Effector CD8-positive, alpha-beta T cell (primary cell): ENCODE measurements around the gene TYW3.

Source experiments
- DNase-seq: peaks from one replicate; lab custom pipeline; 2025; lab: John Stamatoyannopoulos, UW

The TYW3 gene

DNA sequence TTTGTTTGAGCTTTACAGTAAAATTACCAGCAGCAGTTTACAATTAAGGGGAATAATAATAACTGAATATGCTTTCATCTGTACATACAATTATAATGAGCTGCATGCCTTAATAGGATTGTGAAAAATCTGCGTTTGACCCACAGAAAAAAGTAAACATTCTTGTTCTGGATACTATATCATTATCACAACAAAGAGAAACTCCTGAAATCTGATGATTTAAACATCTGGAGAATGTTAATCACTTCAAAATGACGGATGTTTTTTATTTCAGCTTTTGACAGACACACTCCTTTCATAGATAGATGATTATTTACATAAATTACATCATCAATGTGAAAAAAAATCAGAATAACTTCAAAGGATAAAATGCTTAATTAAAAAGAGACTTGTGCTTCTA lies 58.5 kb downstream of the TYW3 start:
- no peak for DNase-seq

DNA sequence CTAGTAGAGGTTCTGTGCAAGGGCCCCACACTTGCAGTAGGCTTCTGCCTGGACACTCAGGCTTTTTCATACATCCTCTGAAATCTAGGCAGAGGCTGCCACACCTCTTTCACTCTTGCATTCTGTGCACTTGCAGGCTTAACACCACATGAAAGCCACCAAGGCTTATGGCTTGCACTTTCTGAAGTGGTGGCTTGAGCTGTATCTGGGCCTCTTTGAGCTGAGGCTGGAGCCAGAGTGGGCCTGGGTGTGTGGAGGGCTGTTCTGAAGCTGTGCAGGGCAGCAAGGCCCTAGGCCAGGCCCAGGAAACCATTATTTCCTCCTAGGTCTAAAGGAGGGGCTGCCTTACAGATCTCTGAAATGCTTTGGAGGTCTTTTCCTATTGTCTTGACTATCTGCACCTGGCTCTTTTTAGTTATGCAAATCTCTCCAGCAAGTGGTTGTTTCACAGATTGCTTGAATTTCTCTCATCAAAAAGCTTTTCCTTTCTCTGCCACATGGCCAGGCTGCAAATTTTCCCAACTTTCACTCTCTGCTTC lies 66.2 kb downstream of the TYW3 start:
- no peak for DNase-seq

DNA sequence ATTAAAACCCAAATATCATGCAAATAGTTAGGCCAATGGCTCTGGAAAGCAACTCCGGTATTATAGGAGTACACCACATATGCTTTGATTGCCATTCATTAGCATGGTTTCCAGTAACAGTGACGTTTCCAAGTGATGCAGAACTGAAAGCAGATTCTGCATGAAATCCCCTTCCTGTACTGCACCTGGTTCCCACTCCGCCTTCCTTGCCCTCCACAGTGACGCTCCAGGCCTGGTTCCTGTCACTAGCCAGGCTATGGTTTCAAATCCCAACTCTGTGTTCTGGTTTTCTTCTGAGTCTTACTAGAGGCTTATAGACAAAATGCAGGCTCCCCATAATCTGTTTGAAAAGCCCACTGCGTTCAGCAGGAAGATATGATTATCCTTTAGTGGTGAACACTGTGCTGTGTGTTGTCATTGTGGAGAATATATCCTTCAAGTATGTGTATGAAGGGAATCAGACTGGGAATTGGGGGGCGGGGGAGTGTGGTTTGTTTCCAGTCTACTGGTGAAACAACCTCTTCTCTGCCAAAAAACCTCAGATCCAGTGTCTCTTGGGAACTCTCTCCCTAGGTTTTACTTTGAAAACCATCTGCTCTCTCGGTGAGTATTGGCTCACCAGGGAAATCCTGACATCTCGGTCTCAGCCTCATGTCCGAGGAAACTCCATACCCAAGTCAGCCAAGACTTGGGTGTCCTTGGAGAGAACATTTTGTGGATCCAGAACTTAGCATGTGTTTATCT lies 78.7 kb downstream of the TYW3 start:
- no peak for DNase-seq

DNA sequence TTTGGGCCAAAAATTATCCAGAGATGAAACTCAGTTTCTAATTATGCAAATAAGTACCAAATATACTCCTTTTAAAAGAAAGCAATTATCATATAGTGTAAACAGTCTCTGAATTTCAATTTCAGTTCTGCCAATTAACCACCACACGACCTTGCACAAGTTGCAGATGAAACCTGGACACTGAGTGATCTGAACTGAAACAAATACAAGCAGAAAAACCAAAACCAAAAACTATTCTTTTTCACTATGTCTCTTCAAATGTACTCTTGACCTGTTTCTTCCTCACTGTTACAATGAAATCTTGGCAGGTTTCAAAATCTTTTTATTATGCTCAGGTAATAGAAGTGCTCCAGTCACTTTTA lies 79.2 kb downstream of the TYW3 start:
- no peak for DNase-seq
